ENCODE data around the gene DUOXA2.

DNA sequence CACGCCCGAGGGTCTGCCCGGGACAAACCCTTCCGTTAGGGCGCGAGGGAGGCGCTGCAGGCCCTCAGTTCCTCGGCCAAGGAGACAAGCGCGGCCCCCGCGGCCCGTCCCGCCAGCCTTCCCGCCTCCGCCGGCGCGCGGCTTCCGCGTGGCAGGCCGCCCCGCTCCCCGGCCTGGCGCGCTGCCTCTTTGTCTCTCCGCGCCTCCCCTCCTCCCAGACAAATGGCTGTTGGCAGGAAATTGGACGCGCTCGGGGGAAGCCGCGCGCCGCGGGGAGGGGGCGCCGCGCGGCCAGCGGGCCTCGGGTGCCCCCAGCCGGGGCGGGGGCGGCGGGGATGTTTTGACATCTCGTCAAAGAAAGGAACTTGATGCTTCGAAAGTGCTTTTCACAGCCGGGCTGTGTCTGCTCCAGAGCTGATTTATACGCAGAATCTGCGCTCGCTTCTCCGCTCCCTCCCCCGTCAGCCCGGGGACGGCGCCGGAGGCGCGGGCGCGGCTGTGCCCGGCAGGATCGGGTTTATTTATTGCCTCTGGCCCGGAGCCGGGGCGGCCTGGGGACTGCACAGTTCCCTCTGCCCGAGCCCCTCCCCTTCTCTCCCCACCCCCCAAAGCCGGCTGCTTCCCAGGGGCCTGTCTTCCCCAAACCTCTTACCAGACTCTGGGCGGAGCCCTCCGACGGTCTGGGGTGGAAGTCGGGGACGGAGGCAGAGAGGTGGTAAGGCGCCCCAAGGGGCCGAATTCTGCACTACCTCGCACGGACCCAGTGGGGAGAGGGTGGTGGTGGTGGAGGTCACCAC lies 52.9 kb downstream of the DUOXA2 start:
- TF ChIP-seq YY1 (tag by site-specific recombination; IDR thresholded peaks at IDR 0.05) = 0 out of 2 replicates have a peak, but pooled peaks have one; percentile 20
- TF ChIP-seq, protein P1, sequence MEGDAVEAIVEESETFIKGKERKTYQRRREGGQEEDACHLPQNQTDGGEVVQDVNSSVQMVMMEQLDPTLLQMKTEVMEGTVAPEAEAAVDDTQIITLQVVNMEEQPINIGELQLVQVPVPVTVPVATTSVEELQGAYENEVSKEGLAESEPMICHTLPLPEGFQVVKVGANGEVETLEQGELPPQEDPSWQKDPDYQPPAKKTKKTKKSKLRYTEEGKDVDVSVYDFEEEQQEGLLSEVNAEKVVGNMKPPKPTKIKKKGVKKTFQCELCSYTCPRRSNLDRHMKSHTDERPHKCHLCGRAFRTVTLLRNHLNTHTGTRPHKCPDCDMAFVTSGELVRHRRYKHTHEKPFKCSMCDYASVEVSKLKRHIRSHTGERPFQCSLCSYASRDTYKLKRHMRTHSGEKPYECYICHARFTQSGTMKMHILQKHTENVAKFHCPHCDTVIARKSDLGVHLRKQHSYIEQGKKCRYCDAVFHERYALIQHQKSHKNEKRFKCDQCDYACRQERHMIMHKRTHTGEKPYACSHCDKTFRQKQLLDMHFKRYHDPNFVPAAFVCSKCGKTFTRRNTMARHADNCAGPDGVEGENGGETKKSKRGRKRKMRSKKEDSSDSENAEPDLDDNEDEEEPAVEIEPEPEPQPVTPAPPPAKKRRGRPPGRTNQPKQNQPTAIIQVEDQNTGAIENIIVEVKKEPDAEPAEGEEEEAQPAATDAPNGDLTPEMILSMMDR (tag by site-specific recombination; IDR thresholded peaks at IDR 0.05) = peak; percentile 66
- no peak for TF ChIP-seq ZBTB7A (tag by site-specific recombination; IDR thresholded peaks at IDR 0.05; ENCODE audit: low read depth)
- peak; percentile 36; the same call in 1 of the 2 replicates for TF ChIP-seq KLF9 (tag by site-specific recombination; IDR thresholded peaks at IDR 0.05; ENCODE audit: low read depth)
- TF ChIP-seq TCF7L2 (IDR thresholded peaks at IDR 0.05; ENCODE audit: borderline replicate concordance, low read depth, low read length) = no peak
- TF ChIP-seq BCL11A (tag by site-specific recombination; IDR thresholded peaks at IDR 0.05; ENCODE audit: low read depth) = peak; percentile 66; the same call in 1 of the 2 replicates
- TF ChIP-seq ZNF24 (tag by site-specific recombination; IDR thresholded peaks at IDR 0.05) = no peak

Measured in HEK293 (cell line).